Fibroblast of lung (primary cell): Measurements from ENCODE around the gene FXYD6.

Experiments
- CTCF ChIP-seq, 2 donors: IDR thresholded peaks in 1 of 2; conservative IDR thresholded peaks in 1 of 2; 1 replicate in 1 of 2; 2 replicates in 1 of 2; pipeline ENCODE4 v1.5.1; 2011 to 2012; ENCODE audit warnings: low read length in 2 of 2, control low read depth in 1 of 2, inconsistent platforms in 1 of 2, low read depth in 1 of 2, mild to moderate bottlenecking in 1 of 2
- EZH2 ChIP-seq: IDR thresholded peaks from 2 replicates; pipeline ENCODE4 v1.5.1; 2012; ENCODE audit warnings: low read length, control low read depth, mild to moderate bottlenecking; ENCODE audit errors: missing control alignments

- TF ChIP-seq CTCF (conservative IDR thresholded peaks at IDR 0.05 in 1 of 2, IDR thresholded peaks at IDR 0.05 in 1 of 2; ENCODE audit: low read depth in 1 of 2, low read length in 2 of 2): no peak
- no peak for TF ChIP-seq EZH2
Observed at GRCh38 chr11:117851106-117851505, 25.4 kb downstream of the FXYD6 start.
